ENCODE data around the gene SCRN2.

Gene SCRN2

DNA sequence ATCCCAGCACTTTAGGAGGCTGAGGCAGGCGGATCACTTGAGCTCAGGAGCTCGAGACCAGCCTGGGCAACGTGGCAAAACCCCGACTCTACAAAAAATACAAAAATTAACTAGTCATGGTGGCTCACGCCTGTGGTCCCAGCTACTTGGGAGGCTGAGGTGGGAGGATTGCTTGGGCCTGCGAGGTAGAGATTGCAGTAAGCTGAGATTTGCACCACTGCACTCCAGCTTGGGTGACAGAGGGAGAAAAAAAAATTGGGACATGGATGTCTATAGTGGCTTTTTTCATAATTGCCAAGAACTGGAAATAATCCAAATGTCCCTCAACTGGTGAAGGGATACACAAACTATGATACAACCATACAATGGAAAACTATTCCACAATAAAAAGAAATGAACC is 48.1 kb downstream of the SCRN2 start:
- no peak overlapping the region for H3K4me3 Mint-ChIP-seq
- no peaks in the 10 kb centered on the region for H3K9me3 Mint-ChIP-seq
- ATAC-seq: no peak
- peaks cover 7% of the 10 kb centered on the region for H3K36me3 Mint-ChIP-seq
- no peak overlapping the region for H3K27ac Mint-ChIP-seq
- DNase-seq (ENCODE audit: low spot score in 2 of 2): no peak
- peaks cover 10% of the 10 kb centered on the region for H3K4me1 Mint-ChIP-seq

GRCh38 chr17:47792457-47792856 is 48.6 kb downstream of the SCRN2 start:
- Mint-ChIP-seq H3K4me1 (peaks cover 10% of the 10 kb centered on the region), H3K36me3 (peaks cover 7% of the 10 kb centered on the region), H3K4me3 (no peak overlapping the region), H3K9me3 (no peaks in the 10 kb centered on the region), H3K27ac (no peak overlapping the region)
- ATAC-seq (no peak), DNase-seq (ENCODE audit: low spot score in 2 of 2) (no peak)

DNA sequence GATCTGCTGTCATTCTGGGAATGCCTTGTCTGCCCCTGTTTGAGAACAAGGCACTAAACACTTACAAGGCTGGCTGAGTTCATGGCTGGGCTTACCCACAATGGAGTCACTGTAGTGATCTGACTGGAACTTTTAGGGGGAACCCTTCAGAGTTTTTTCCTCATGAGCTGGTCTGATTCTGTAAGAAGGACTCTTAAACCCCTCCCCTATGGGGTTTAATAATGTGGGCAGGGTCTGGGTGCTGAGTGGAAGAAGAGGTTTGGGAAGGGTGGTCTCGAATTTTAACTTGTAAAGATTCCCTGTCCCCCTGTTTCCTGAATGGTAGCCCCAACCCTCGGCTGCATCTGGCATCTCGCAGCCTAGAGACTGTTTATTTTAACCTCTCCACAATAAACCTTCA is 50.0 kb downstream of the SCRN2 start:
- H3K36me3 Mint-ChIP-seq: peaks cover 7% of the 10 kb centered on the region
- peak; percentile 41 for ATAC-seq
- DNase-seq (ENCODE audit: low spot score in 2 of 2): no peak
- H3K4me3 Mint-ChIP-seq: peak overlapping the region; percentile 79
- H3K4me1 Mint-ChIP-seq: peaks cover 10% of the 10 kb centered on the region
- H3K9me3 Mint-ChIP-seq: no peaks in the 10 kb centered on the region
- no peak overlapping the region for H3K27ac Mint-ChIP-seq

GRCh38 chr17:47789611-47790561 is 51.2 kb downstream of the SCRN2 start:
- H3K36me3 Mint-ChIP-seq: peaks cover 7% of the 10 kb centered on the region
- ATAC-seq: peak; percentile 97
- no peaks in the 10 kb centered on the region for H3K9me3 Mint-ChIP-seq
- peak; percentile 56 to 79 for DNase-seq (ENCODE audit: low spot score in 2 of 2)
- peak overlapping the region; percentile 79 for H3K4me3 Mint-ChIP-seq
- H3K4me1 Mint-ChIP-seq: peaks cover 10% of the 10 kb centered on the region
- H3K27ac Mint-ChIP-seq: no peak overlapping the region
